A204.1 (cell line): ENCODE measurements around the gene ROCK1.
"Not testable (repeated sequence)": the region's sequence is repeated elsewhere in the genome, so short reads cannot be mapped to it uniquely, and the experiment has no call there.

ENCODE experiments used
- FAIRE-seq: peaks from 2 replicates; lab custom pipeline; 2012; peaks lifted over from hg19 to GRCh38; lab: Jason Lieb, UNC

Gene ROCK1

DNA sequence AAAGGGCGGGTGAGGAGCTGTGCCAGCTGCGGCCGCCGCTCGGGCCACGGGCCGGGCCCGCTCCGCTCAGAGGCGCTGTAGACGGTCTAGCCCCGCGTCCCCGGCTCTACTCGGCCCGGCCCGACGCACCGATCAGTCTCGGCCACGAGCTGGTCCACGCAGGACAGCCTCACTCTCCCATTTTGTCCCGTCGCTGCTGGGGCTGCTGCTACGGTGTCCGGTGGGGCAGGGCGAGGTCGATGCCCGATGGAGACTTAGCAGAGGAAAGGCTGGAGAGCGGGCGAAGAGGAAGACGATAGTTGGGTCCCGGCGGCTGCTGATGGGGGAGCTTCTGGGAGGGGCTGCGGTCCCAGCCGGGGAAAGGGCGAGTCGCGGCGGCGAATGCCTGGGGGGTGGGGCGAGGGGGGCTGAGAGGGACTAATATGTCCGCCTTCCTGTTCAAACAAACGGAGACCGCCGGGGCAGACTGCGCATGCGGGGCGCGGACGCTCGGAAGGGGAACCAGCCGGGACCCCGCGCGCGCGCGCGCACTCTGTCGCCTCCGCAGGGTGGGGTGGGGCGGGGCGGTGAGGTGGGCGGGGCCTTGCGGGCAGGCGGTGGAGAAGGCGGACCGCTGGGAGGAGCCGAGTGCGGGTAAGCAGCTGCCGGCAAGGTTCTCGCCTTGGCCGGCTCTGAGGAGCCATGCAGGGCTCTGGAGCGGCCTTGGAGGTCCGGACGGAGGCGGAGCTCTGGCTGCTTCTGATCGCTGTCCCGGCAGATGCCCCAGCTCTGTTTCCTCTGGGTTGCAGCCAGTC, at the start of gene ROCK1:
TSS of gene ROCK1 (minus strand) at position 468 of the 794 bp plus-strand sequence. CDS start 903 bp downstream, outside the sequence.
- FAIRE-seq = no peak

DNA sequence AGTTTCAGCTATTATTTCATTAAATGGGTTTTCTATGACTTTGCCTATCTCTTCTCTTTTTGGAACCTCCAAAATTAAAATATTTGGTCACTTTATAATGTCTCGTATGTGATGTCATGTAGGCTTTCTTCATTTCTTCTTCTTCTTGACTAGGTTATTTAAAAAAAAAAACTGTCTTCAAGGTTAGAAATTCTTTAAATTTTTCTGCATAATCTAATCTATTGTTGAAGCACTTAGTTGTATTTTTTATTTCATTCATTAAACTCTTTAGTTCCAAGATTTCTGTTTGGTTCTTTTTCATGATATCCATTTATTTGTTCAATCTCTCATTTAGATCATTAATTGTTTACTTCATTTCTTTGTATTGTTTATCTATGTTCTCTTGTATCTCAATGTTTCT, 43.8 kb upstream of the ROCK1 start:
- FAIRE-seq = peak; percentile 84

DNA sequence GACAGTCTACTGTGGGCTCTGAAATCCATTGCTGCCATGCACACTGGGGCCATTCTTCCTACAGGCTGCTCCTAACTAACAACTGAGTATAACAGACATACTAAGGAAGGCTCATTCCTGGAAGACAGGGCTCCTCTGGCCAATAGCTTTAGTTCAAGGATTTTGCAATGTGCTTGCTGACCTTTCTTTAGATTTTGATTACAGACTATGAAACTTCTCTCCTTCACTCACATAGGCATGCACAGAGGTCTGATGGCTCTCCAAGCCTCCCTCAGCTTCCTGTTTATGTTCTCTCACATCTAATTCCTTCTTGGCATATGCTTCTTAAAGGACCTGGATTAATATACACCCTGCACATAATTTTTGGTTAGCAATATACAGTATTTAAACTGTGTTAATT, 34.4 kb upstream of the ROCK1 start:
- FAIRE-seq = no peak

DNA sequence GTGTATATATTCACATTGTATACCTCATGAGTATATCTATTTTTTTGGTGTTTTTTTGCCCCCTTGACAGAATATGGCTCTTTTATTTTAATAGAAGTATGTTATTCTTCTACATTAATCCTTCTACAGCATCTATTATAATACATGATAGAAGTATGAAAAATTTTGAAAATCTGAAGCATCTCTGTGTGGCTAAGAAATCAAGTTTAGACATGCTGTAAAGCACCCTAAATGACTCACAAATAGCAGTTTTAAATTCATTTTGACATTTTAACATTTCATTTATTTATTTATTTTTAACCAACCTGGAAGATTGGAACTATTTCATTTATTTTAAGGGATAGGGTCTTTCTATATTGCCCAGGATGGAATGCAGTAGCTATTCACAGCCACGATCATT, 33.8 kb upstream of the ROCK1 start:
- no peak for FAIRE-seq

DNA sequence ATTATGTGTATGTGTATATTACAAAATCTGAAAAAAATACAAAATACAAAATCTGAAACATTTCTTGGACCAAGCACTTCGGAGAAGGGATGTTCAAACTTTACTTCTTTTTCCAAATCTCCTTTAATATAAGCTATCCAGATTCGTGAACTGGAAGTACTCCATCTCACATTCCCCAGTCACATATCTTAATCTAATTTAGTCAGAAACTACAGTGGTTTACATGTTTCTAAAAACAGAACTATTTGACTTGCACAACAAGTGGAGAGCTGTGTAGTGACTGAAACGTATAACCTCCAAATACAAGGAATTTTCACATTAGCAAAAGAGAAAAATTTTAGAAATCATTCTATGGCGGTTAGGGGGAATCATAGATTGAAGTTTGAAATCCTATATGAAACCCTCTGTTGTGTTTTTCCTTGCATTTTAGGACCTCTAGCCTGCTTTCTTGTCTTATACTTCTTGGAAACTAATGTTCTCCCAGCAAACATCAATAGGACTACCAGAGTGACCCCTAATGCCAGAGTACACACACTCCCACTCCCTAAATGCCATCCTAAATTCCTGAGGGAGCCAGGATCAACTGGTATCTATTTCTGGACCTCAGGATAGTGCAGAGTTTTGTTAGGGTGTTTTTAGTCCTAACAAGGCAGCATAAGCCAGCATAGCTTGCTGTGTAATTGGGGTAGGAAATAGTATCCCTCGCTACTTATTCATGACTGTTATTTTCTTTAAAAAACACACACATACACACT, 30.2 kb upstream of the ROCK1 start:
- no peak for FAIRE-seq

DNA sequence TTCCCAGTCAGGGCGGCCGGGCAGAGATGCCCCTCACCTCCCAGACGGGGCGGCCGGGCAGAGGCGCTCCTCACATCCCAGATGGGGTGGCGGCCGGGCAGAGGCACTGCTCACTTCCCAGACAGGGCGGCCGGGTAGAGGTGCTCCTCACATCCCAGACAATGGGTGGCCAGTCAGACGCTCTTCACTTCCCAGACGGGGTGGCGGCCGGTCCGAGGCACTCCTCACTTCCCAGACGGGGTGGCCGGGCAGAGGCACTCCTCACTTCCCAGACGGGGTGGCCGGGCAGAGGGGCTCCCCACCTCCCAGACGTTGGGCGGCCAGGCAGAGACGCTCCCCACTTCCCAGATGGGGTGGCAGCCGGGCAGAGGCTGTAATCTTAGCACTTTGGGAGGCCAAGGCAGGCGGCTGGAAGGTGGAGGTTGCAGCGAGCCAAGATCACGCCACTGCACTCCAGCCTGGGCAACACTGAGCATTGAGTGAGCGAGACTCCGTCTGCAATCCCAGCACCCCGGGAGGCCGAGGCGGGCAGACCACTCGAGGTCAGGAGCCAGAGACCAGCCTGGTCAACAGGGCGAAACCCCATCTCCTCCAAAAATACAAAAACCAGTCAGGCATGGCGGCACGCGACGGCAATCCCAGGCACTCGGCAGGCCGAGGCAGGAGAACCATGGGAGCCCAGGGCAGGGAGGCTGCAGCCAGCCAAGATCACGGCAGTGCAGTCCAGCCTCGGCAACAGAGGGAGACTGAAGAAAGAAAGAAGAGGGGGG, 26.3 kb upstream of the ROCK1 start:
- FAIRE-seq = not testable (repeated sequence)

DNA sequence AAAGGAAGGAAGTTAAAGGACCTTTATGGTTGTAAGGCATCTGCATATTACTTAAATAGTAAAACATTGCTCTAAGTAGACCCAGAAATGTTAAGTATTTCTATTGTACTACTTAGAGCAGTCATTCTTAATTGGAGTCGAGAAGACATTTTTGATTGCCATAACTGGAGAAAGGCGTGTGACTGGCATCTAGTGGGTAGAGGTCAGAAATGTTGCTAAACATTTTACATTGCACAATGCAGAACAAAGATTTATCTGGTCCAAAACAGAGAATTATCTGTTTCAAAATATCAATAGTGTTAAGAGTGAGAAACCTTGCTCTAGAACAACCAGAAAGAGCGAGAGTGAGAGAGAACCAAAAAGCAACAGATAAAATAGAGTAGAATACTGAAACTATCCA, 23.3 kb upstream of the ROCK1 start:
- FAIRE-seq = no peak

DNA sequence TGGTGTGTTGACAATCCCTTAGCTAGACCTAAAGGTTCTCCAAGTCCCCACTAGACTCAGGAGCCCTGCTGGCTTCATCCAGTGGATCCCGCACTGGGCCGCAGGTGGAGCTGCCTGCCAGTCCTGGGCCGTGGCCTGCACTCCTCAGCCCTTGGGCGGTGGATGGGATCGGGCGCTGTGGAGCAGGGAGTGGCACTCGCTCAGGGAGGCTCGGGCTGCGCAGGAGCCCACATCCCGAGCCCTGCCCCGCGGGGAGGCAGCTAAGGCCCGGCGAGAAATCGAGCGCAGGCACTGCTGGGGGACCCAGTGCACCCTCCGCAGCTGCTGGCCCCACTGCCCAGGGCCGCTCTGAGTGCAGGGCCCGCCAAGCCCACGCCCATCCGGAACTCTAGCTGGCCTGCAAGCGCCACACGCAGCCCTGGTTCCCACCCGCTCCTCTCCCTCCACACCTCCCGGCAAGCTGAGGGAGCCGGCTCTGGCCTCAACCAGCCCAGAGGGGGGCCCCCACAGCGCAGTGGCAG, 20.8 kb upstream of the ROCK1 start:
- no peak for FAIRE-seq

DNA sequence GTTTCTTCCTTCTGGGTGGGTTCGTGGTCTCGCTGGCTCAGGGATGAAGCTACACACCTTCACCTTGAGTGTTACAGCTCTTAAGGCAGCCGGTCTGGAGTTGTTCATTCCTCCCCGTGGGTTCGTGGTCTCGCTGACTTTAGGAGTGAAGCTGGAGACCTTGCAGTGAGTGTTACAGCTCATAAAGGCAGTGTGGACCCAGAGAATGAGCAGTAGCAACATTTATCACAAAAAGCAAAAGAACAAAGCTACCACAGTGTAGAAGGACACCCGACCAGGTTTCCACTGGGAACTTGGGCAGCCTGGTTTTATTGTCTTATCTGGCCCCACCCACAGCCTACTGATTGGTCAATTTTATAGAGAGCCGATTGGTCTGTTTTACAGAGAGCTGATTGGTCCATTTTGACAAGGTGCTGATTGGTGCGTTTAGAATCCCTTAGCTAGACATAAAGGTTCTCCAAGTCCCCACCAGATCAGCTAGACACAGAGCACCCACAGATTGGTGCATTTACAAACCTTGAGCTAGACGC, 20.1 kb upstream of the ROCK1 start:
- FAIRE-seq = no peak

DNA sequence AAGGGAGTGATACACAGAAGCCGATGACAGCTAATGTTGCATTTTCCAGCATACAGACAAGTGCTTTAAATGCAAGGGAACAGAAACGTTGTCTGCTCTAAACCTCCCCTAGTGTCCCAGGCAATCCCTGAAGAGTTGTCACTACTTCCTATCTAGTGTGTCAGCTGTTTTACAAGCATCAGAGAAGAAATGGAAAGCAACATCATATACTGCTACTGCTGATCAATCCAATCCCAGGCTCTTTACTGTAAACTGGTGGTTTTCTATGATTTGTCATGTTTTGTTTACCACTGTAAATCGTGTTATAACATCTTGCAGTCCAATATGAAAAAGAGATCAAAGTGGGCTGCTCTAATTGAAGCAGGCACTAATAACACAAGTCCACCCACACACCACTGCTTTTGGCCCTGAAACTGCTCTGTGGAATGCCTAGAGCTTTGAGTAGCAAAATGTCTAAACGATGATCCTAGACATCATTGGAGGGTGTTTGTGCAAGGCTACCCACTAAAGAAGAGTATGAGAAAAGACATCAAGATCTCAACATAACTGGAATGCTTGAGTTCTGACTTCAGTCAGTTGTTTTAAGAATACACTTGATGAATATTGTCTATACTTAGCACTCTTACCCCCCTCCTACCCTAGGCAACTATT, 18.1 kb upstream of the ROCK1 start:
- FAIRE-seq = no peak

DNA sequence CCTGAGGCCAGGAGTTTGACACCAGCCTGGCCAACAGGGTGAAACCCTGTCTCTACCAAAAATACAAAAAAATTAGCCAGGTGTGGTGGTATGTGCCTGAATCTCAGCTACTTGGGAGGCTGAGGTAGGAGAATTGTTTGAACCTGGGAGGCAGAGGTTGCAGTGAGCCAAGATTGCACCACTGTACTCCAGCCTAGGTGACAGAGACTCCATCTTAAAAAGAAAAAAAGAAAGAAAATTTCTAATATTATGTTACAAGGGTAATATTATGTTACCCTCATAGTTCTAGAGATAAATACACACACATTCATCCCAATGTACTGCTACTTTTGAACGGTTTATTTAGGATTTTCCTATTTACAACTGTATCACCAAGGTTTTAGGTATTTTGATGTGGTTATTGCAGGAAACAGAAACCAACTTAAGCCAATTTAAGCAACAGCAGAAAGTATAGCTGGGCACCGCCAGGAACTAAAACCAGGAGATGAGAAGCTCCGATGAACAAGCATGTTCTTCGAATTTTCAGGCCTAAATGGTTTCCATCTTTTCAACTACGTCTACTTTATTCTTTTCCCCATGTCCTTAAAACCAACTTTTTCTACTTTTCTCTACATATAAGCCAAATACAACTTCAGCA, 11.8 kb upstream of the ROCK1 start:
- FAIRE-seq = no peak

DNA sequence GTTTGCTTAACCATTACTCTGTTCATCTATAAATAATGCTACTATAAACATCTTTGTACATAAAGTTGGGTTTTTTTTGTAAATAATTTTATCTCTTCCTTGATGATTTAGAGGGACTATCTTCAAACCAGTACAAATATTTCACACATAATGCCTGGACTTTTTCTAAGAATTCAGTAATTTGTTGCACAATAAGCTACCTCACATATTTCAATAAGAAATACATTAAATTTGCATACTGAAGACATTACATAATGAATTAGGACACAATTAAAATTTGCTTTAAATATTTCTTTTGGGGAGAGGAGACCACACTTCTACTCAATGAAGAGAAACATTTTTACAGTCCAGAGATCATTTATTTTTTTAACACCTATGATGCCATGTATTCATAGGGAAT, 7.2 kb upstream of the ROCK1 start:
- no peak for FAIRE-seq

DNA sequence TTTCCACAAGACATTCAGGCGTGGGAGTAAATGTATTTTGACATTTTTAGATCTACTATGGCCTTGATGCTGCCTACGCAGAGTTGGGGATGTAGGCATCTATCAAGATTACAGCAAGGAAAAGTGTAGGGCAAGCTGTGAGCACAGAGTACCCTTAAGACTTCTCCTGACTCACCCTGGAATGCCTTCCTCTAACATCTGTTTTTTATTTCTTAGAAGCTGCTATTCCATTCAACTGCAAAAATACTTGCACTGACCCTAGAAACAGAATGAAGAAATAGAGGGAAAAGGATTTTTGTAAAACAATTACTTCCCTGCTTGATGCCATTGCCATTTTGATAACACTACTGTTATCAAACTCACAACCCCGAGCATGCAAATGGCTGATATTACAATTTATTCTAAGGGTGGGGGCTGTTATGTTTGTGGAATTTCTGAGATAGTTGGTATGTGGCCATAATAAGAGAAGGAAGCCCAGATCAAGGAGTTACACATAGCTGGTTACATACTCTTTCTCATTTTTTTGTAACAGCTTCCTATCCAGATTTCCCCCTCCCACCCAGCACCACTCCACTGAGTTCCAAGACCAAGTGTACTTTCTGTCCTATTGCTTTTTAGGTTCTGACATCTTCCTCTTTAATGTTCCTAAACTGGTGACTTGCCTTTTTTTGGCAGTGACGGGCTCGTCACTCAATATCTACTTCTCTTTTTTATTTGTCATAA, 6.0 kb upstream of the ROCK1 start:
- no peak for FAIRE-seq

DNA sequence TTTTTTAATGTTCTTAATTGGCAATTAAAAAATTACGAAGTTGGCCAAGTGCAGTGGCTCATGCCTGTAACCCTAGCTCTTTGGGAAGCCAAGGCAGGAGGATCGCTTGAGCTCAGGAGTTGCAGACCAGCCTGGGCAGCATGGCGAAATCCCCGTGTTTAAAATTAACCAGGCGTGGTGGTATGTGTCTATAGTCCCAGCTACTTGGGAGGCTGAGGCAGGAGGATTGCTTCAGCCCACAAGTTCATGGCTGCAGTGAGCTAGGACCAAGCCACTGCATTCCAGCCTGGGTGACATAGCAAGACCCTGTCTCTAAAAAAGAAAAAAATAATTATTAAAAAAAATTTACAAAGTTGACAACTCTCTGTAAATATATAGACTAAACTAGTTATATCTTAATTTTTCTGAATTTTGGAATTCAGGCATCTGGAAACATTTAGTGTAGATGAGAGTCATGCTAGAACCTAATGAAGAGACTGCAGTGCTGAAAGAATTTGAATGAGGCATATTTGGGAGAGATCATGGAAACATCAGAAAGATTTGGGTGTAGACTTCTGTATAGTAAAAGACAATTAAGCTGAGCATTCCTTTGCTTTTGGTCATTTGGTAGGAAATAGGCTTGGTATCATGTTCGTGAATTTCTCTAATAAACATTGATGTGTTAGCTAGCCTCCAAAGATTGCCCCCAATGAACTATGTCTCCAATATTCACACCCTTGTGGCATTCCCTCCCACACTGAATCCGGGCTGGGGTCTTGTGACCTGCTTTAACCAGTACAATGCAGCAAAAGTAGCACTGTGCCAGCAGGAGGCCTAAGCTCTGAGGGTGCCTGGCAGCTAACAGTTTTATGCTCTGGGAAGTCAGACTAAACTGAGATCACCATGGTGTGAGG, 4.2 kb upstream of the ROCK1 start:
- FAIRE-seq = no peak

DNA sequence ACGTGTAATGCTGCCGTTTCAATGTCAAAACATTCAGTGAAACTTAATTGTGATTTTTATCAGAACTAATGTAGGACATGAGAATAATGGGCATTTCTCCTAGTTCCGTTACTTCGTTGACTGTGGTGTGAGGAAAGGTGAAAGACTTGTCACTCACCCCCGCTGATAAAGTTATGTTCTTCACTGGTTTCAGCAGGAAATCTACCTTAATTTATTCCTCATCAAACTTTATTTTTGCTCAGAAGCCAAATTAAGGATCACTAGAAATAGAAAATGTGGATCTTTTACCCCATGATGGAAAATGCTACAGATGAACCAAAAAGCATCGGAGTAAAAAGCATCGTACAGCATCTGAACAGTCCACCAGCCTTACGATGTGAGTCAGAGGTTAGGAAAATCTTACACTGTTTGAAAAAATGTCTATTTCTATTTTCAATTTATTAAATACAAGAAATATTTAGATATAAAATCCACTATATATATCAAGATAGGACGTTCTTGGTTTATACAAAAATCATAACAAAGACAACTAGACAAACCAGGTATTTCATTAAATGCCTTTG, 1.0 kb upstream of the ROCK1 start:
- FAIRE-seq = no peak

DNA sequence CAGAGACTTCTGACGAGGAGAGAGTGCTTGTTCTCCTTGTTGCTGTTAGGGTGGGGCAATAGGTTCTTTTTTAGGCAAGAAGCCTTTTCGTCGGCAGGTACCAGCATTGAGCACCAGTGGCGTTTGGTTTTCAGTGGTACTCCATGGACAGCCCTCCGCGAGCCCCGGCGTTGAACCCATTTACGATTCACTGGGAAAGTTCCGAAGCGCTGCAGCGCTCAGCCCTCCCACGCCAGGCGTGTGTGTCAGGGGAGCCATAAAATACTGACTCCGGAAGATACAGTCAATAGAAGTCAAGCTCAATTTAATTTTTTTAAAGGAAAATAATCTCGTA, 494 bp upstream of the ROCK1 start:
- no peak for FAIRE-seq

DNA sequence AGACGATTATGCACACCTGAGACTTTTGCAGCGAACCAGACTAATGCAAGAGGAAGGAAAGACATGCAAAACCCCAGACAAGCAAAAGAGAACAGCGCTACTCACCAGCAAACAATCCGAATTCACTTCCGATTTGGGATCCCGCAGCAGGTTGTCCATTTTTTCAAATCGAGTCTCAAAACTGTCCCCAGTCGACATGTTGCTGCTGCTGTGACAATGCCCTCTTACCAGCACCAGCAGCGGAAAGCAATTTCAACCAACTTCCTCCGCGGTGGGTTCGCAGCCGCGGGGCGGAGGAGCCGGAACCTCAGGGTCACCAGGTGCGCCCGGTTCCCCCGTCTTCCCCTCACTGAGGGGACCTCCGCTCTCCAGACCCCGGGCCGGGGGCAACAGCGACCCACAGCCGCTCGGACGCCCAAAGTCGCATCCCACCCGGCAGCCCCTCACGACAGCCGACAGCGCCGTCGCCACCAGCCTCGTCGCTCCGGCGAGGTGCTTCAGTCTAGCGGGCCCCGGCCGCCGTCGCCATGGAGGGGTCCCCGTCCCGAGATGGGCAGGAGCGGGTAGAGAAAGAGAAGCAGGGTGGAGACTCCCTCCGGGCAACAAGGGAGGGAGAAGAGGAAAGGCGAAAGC, 784 bp downstream of the ROCK1 start:
- FAIRE-seq = no peak

DNA sequence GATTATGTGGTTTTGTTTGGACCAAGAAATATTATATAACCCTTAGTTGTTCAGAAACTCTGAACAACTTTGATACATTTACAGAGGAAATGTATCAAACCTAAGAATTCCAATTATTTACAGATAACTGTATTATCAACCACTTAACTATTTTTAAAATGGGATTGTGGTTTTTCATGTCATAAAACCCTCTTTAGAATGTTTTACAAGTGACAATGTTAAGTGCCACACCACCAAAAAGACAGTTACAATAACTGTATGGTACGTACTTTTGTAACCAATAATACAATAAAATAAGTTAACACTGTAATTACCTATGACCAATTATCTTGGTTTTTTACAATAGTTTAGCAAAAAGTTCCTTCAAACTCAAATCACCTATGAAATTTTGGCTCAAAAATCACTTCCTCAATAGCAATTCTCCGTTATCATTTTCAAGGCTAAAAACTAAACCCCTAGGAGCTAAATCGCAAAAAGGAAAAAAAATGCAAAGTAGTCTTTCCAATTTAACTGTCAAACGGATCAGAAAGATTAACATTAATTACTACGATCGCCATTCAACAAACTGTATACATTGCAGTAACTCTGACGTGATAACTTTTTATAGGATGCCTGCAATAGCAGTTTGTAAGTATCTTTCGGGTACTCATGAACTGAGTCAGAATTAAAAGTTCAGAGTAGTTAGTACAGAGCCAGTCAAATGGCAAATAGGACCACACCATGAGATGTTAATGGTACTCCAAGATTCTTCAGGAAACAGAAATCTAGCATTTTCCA, 1.5 kb downstream of the ROCK1 start:
- no peak for FAIRE-seq
